HEK293 (cell line): ENCODE data around the gene RAB13.
A peak's percentile ranks its signal among the peaks of the same experiment; 100 is the strongest.

Source experiments
- HOXD13 ChIP-seq: sonication (generic); formaldehyde crosslinking; IDR thresholded peaks from 2 replicates; pipeline ENCODE4 v1.8.0; 2022; ENCODE audit warnings: missing genetic modification reagents, borderline replicate concordance
- PRDM1 ChIP-seq: fragments of 450-650 bp; formaldehyde crosslinking; IDR thresholded peaks from 2 replicates; pipeline ENCODE4; 2016; ENCODE audit warnings: missing biosample characterization, missing genetic modification characterization
- TRIM28 ChIP-seq: IDR thresholded peaks from 2 replicates; pipeline ENCODE4 v1.6.1; 2011; ENCODE audit warnings: low read length, control low read depth, borderline replicate concordance
- ZBTB1 ChIP-seq: fragments of 450-650 bp; formaldehyde crosslinking; IDR thresholded peaks from 2 replicates; pipeline ENCODE4 v1.5.1; 2016; ENCODE audit warnings: missing biosample characterization, missing genetic modification characterization
- ZNF138 ChIP-seq: fragments of 450-650 bp; formaldehyde crosslinking; IDR thresholded peaks from 2 replicates; pipeline ENCODE4 v1.5.1; 2016; ENCODE audit warnings: missing biosample characterization, missing genetic modification characterization, borderline replicate concordance
- ZNF155 ChIP-seq: fragments of 450-650 bp; formaldehyde crosslinking; IDR thresholded peaks from 2 replicates; pipeline ENCODE4 v1.5.1; 2016; ENCODE audit warnings: missing biosample characterization, missing genetic modification characterization
- ZNF19 ChIP-seq: fragments of 450-650 bp; formaldehyde crosslinking; IDR thresholded peaks from 2 replicates; pipeline ENCODE4; 2016; ENCODE audit warnings: missing biosample characterization, missing genetic modification characterization, low read depth
- ZNF221 ChIP-seq: fragments of 450-650 bp; formaldehyde crosslinking; IDR thresholded peaks from 2 replicates; pipeline ENCODE4 v1.5.1; 2017; ENCODE audit warnings: missing biosample characterization, missing genetic modification characterization, borderline replicate concordance
- ZNF239 ChIP-seq: fragments of 450-650 bp; formaldehyde crosslinking; IDR thresholded peaks from 2 replicates; pipeline ENCODE4 v1.5.1; 2016; ENCODE audit warnings: missing biosample characterization, missing genetic modification characterization
- ZNF350 ChIP-seq: fragments of 450-650 bp; formaldehyde crosslinking; IDR thresholded peaks from 2 replicates; pipeline ENCODE4 v1.5.0; 2017; ENCODE audit warnings: missing biosample characterization, mild to moderate bottlenecking, missing genetic modification characterization
- ZNF354C ChIP-seq: fragments of 450-650 bp; formaldehyde crosslinking; IDR thresholded peaks from 2 replicates; pipeline ENCODE4 v1.5.1; 2016; ENCODE audit warnings: missing biosample characterization, missing genetic modification characterization, low read depth, borderline replicate concordance
- ZNF544 ChIP-seq: fragments of 450-650 bp; formaldehyde crosslinking; IDR thresholded peaks from 2 replicates; pipeline ENCODE4 v1.5.0; 2017; ENCODE audit warnings: missing biosample characterization, missing genetic modification characterization
- ZNF561 ChIP-seq: fragments of 450-650 bp; IDR thresholded peaks from 2 replicates; pipeline ENCODE4 v1.5.1; 2018; ENCODE audit warnings: missing biosample characterization, missing genetic modification characterization, borderline replicate concordance
- ZNF624 ChIP-seq: fragments of 450-650 bp; formaldehyde crosslinking; IDR thresholded peaks from 2 replicates; pipeline ENCODE4 v1.5.1; 2017; ENCODE audit warnings: missing biosample characterization, missing genetic modification characterization
- ZNF626 ChIP-seq: fragments of 450-650 bp; sonication (Bioruptor Pico); formaldehyde crosslinking; IDR thresholded peaks from 2 replicates; pipeline ENCODE4 v1.5.1; 2018; ENCODE audit warnings: missing biosample characterization, missing genetic modification characterization, inconsistent platforms
- ZNF707 ChIP-seq: fragments of 450-650 bp; formaldehyde crosslinking; IDR thresholded peaks from 2 replicates; pipeline ENCODE4 v1.5.1; 2016; ENCODE audit warnings: missing biosample characterization, missing genetic modification characterization
- ZNF747 ChIP-seq: fragments of 450-650 bp; formaldehyde crosslinking; IDR thresholded peaks from 2 replicates; pipeline ENCODE4 v1.5.1; 2016; ENCODE audit warnings: missing biosample characterization, missing genetic modification characterization
- ZNF843 ChIP-seq: fragments of 450-650 bp; formaldehyde crosslinking; IDR thresholded peaks from 2 replicates; pipeline ENCODE4 v1.5.1; 2016; ENCODE audit warnings: missing biosample characterization, missing genetic modification characterization
- ZSCAN30 ChIP-seq: fragments of 450-650 bp; IDR thresholded peaks from 2 replicates; pipeline ENCODE4 v1.5.1; 2018; ENCODE audit warnings: missing biosample characterization, mild to moderate bottlenecking, missing genetic modification characterization, moderate library complexity
- TF ChIP-seq, protein P1 (sequence below): fragments of 450-650 bp; formaldehyde crosslinking; IDR thresholded peaks from 2 replicates; pipeline ENCODE4 v1.5.1; 2016; ENCODE audit warnings: missing biosample characterization, missing genetic modification characterization, borderline replicate concordance
- TF ChIP-seq, protein P2 (sequence below): fragments of 450-650 bp; formaldehyde crosslinking; IDR thresholded peaks from 2 replicates; pipeline ENCODE4 v1.5.1; 2016; ENCODE audit warnings: missing biosample characterization, missing genetic modification characterization
- TF ChIP-seq, protein P3 (sequence below): fragments of 450-650 bp; formaldehyde crosslinking; IDR thresholded peaks from 2 replicates; pipeline ENCODE4 v1.5.1; 2016; ENCODE audit warnings: missing biosample characterization, missing genetic modification characterization
- TF ChIP-seq, protein P4 (sequence below): fragments of 450-650 bp; formaldehyde crosslinking; conservative IDR thresholded peaks from 2 replicates; pipeline ENCODE4 v1.5.1; 2016; ENCODE audit warnings: low read depth, missing biosample characterization, missing genetic modification characterization
- TF ChIP-seq, protein P5 (sequence below): fragments of 450-650 bp; formaldehyde crosslinking; IDR thresholded peaks from 2 replicates; pipeline ENCODE4 v1.5.1; 2016; ENCODE audit warnings: missing biosample characterization, missing genetic modification characterization
- TF ChIP-seq, protein P6 (sequence below): fragments of 450-650 bp; formaldehyde crosslinking; IDR thresholded peaks from 2 replicates; pipeline ENCODE4 v1.5.1; 2016; ENCODE audit warnings: missing biosample characterization, missing genetic modification characterization

RAB13 gene

DNA sequence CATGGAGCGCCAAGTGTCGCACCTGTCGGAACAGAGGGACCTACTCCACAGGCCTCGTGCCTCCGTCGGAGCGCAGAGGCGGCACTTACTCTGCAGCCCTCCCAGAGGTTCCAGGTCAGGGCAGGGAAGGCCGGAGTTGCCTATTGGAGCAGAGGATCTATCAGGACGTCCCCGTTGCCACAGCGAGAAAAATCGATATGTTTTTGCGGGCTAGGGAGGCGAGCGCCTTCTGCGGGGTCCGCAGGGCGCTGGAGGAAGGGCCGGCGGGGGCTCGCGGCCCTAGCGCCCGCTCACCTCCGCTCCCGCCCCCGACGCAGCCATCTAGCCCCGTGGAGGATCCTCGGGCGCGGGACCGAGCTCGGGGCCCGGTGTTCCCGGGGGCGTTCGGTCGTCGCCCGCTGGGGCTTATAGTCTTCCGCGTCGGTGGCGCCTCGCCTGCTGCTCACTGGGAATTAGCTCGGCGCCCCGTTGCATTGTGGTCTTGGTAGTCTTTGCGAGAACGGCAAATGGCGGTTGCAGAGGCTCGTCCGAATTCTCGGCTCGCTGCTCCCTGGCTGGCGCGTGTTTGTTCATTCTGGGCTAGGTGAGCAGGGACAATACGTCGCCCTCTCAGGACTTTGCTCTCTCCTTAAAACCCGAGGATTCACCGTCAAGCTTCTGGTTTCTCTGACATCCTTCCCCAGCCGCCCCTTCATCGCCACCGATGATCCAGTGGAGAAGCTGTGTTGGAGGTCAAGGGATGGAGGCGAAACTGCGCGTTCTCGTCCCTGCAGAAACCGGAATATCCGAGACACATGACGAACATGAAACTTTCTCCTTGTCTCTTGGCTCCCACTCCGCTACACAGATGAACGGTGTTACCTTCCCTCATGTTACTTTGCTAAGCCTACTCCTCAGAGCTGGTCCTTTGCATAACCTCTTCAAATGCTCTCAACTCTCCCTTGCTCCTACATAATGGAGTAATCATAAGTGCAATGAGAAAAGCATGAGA, 8.6 kb downstream of the RAB13 start, which contains the start of gene JTB (continued):
- TF ChIP-seq ZNF561 (tag by site-specific recombination) (no peak; the same call in none of the 2 replicates), HOXD13 (no peak), ZNF19 (tag by site-specific recombination) (no peak), ZNF544 (tag by site-specific recombination) (no peak), ZNF155 (no peak), ZSCAN30 (tag by site-specific recombination) (no peak), ZNF350 (tag by site-specific recombination) (no peak), ZNF707 (no peak), ZNF843 (tag by site-specific recombination) (0 out of 2 replicates have a peak, but pooled peaks have one; percentile 14), PRDM1 (peak; percentile 93; the same call in 1 of the 2 replicates), ZNF626 (no peak), ZNF239 (tag by site-specific recombination) (no peak), TRIM28 (peak; percentile 90), ZNF747 (tag by site-specific recombination) (no peak), ZBTB1 (tag by site-specific recombination) (no peak), ZNF354C (no peak), ZNF624 (tag by site-specific recombination) (no peak), ZNF138 (tag by site-specific recombination) (no peak), ZNF221 (no peak)
- TF ChIP-seq, protein P1, sequence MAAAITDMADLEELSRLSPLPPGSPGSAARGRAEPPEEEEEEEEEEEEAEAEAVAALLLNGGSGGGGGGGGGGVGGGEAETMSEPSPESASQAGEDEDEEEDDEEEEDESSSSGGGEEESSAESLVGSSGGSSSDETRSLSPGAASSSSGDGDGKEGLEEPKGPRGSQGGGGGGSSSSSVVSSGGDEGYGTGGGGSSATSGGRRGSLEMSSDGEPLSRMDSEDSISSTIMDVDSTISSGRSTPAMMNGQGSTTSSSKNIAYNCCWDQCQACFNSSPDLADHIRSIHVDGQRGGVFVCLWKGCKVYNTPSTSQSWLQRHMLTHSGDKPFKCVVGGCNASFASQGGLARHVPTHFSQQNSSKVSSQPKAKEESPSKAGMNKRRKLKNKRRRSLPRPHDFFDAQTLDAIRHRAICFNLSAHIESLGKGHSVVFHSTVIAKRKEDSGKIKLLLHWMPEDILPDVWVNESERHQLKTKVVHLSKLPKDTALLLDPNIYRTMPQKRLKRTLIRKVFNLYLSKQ (tag by site-specific recombination) = no peak
- TF ChIP-seq, protein P2, sequence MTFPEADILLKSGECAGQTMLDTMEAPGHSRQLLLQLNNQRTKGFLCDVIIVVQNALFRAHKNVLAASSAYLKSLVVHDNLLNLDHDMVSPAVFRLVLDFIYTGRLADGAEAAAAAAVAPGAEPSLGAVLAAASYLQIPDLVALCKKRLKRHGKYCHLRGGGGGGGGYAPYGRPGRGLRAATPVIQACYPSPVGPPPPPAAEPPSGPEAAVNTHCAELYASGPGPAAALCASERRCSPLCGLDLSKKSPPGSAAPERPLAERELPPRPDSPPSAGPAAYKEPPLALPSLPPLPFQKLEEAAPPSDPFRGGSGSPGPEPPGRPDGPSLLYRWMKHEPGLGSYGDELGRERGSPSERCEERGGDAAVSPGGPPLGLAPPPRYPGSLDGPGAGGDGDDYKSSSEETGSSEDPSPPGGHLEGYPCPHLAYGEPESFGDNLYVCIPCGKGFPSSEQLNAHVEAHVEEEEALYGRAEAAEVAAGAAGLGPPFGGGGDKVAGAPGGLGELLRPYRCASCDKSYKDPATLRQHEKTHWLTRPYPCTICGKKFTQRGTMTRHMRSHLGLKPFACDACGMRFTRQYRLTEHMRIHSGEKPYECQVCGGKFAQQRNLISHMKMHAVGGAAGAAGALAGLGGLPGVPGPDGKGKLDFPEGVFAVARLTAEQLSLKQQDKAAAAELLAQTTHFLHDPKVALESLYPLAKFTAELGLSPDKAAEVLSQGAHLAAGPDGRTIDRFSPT (tag by site-specific recombination) = no peak
- TF ChIP-seq, protein P3, sequence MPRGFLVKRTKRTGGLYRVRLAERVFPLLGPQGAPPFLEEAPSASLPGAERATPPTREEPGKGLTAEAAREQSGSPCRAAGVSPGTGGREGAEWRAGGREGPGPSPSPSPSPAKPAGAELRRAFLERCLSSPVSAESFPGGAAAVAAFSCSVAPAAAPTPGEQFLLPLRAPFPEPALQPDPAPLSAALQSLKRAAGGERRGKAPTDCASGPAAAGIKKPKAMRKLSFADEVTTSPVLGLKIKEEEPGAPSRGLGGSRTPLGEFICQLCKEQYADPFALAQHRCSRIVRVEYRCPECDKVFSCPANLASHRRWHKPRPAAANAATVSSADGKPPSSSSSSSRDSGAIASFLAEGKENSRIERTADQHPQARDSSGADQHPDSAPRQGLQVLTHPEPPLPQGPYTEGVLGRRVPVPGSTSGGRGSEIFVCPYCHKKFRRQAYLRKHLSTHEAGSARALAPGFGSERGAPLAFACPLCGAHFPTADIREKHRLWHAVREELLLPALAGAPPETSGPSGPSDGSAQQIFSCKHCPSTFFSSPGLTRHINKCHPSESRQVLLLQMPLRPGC = no peak
- TF ChIP-seq, protein P4, sequence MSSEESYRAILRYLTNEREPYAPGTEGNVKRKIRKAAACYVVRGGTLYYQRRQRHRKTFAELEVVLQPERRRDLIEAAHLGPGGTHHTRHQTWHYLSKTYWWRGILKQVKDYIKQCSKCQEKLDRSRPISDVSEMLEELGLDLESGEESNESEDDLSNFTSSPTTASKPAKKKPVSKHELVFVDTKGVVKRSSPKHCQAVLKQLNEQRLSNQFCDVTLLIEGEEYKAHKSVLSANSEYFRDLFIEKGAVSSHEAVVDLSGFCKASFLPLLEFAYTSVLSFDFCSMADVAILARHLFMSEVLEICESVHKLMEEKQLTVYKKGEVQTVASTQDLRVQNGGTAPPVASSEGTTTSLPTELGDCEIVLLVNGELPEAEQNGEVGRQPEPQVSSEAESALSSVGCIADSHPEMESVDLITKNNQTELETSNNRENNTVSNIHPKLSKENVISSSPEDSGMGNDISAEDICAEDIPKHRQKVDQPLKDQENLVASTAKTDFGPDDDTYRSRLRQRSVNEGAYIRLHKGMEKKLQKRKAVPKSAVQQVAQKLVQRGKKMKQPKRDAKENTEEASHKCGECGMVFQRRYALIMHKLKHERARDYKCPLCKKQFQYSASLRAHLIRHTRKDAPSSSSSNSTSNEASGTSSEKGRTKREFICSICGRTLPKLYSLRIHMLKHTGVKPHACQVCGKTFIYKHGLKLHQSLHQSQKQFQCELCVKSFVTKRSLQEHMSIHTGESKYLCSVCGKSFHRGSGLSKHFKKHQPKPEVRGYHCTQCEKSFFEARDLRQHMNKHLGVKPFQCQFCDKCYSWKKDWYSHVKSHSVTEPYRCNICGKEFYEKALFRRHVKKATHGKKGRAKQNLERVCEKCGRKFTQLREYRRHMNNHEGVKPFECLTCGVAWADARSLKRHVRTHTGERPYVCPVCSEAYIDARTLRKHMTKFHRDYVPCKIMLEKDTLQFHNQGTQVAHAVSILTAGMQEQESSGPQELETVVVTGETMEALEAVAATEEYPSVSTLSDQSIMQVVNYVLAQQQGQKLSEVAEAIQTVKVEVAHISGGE (tag by site-specific recombination) = peak; percentile 36
- TF ChIP-seq, protein P5, sequence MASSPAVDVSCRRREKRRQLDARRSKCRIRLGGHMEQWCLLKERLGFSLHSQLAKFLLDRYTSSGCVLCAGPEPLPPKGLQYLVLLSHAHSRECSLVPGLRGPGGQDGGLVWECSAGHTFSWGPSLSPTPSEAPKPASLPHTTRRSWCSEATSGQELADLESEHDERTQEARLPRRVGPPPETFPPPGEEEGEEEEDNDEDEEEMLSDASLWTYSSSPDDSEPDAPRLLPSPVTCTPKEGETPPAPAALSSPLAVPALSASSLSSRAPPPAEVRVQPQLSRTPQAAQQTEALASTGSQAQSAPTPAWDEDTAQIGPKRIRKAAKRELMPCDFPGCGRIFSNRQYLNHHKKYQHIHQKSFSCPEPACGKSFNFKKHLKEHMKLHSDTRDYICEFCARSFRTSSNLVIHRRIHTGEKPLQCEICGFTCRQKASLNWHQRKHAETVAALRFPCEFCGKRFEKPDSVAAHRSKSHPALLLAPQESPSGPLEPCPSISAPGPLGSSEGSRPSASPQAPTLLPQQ (tag by site-specific recombination) = no peak
- TF ChIP-seq, protein P6, sequence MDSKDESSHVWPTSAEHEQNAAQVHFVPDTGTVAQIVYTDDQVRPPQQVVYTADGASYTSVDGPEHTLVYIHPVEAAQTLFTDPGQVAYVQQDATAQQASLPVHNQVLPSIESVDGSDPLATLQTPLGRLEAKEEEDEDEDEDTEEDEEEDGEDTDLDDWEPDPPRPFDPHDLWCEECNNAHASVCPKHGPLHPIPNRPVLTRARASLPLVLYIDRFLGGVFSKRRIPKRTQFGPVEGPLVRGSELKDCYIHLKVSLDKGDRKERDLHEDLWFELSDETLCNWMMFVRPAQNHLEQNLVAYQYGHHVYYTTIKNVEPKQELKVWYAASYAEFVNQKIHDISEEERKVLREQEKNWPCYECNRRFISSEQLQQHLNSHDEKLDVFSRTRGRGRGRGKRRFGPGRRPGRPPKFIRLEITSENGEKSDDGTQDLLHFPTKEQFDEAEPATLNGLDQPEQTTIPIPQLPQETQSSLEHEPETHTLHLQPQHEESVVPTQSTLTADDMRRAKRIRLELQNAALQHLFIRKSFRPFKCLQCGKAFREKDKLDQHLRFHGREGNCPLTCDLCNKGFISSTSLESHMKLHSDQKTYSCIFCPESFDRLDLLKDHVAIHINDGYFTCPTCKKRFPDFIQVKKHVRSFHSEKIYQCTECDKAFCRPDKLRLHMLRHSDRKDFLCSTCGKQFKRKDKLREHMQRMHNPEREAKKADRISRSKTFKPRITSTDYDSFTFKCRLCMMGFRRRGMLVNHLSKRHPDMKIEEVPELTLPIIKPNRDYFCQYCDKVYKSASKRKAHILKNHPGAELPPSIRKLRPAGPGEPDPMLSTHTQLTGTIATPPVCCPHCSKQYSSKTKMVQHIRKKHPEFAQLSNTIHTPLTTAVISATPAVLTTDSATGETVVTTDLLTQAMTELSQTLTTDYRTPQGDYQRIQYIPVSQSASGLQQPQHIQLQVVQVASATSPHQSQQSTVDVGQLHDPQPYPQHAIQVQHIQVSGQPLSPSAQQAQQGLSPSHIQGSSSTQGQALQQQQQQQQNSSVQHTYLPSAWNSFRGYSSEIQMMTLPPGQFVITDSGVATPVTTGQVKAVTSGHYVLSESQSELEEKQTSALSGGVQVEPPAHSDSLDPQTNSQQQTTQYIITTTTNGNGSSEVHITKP (tag by site-specific recombination) = peak; percentile 22
